NOMO-1 treated with dmso at 0.1 percent for 144 hours (cell line): Measurements from ENCODE around the gene SLC12A9.

Experiments used
- DNase-seq: peaks from one replicate; lab custom pipeline; 2025; ENCODE audit not compliant: unreplicated experiment; lab: John Stamatoyannopoulos, UW

Gene SLC12A9

DNA sequence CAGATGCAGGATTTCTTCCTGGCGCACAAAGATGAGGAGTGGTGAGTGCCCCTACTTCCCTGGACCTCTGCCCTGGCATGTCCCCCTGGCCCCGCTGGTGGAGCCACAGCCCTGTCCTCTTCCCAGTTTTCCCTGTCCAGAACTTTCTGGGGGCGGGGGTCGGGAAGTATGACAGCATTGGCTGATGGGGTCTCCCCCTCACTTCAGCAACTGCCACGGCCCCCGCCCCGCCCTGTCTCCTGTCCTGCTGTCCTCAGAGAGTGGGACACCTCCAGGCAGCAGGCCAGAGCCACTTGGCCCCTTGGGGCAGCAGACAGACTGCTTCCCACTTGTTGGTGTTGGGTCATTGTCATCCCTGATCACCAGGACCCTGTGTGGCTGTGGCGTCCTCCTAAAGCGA, 29.7 kb downstream of the SLC12A9 start:
- no peak for DNase-seq

DNA sequence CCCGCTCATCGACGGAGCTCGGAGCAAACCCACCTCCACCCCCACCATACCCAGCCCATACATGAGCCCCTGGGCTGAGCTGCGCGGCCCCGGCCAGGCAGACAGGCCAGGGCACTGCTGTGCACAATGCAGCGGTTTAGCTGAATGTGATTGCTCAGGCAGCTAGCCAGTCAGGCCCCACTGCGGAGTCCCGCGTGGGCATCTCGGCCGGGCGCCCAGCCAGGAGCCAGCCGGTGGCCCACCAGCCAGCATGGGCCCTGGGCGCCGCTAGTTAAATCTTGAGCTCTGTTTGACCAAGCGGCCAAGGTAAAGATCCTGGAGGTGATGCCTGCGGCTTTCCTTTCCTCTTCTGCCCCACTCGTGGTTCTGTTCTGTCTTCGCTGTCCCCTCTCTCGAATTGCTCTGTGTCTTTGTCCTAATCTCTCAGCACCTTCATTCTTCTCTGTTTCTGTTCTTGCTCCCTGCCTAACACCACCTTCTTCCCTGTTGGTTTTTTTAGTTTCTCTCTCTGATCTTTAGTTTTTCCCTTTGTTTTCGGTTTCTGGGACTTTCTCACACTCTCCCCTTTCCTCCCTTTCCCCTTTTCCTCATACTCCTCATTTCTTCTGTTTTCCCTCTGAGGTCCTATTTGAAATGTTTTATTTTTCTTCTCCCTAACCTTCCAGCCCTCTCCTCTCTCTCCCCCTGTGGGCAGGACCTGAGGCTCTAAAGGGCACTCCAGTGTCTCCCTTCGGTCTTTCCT, 30.4 kb downstream of the SLC12A9 start:
- no peak for DNase-seq

DNA sequence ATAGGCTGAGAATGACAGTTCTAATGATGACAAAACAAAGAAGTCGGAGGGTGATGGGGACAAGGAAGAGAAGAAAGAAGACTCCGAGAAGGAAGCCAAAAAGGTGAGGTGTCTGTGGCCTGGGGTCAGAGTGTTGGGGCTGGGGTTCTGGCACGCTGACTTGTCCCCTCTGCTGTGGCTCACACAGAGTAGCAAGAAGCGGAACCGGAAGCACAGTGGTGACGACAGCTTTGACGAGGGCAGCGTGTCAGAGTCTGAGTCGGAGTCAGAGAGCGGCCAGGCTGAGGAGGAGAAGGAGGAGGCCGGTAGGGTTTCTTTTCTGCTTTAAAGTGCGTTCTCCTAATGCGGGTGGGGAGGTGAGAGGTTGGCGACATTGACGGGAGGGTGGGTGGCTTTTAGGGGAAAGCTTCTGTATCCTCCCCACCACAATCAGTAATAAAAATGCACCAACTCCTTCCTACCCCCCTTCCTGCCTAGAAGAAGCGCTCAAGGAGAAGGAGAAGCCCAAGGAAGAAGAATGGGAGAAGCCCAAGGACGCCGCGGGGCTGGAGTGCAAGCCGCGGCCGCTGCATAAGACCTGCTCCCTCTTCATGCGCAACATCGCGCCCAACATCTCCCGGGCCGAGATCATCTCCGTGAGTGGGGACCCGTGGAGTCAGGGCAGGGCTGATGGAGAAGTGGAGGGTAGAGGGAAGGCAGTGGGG, 32.4 kb downstream of the SLC12A9 start:
- peak; percentile 68 for DNase-seq

DNA sequence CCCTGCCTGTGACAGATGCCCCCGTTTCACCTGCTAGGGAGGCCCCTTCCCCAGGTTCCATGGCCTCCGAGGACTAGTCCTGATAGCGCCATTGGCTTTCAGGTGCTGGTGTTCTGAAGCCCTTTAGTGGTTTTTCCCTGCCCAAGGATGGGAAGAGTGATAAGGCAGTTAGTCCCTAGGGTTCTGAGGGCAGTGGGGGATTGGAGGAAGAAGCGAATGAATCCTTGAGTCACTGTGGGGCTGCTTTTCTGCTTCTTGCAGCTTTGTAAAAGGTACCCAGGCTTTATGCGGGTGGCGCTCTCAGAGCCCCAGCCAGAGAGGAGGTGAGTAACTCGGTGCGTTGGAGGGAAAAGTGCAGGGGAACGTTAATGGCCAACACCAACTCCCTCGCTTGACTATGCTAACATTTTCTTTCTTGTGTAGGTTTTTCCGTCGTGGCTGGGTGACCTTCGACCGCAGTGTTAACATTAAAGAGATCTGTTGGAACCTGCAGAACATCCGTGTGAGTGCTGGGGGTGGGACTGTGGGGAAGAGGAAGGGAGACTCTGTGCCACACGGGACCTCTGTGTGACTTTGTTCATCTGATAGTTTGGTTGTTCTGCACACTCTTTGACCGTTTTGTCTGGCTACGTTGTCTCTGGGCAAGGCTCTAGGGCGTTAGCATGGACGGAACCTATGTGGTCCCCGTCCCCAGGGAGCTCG, 33.1 kb downstream of the SLC12A9 start:
- DNase-seq, result no peak

DNA sequence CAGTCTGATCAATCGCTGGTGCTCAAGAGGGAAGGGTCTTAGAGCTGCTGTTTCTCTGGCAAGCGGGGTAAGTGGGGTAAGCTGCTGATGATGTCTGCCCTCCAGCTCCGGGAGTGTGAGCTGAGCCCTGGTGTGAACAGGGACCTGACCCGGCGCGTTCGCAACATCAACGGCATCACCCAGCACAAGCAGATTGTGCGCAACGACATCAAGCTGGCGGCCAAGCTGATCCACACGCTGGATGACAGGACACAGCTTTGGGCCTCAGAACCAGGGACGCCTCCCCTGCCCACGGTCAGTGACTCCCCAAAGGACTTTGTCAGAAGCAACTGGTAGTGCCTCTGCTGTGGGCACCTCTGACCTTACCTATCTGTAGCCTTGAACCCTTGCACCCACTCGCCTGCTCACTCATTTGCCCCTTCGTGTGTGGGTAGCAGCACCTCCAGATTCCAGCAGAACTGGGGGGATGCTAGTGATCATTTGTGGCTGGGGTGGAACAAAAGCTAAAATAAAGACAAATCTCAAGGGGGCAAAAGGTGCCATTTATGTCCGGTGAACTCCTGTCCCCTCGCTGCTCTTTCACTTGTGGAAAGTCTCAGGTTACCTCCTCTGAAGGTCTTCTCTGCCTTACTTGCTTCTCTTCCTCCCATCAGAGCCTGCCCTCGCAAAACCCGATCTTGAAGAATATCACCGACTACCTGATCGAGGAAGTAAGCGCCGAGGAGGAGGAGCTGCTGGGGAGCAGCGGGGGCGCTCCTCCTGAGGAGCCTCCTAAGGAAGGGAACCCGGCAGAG, 33.8 kb downstream of the SLC12A9 start:
- DNase-seq, result no peak

DNA sequence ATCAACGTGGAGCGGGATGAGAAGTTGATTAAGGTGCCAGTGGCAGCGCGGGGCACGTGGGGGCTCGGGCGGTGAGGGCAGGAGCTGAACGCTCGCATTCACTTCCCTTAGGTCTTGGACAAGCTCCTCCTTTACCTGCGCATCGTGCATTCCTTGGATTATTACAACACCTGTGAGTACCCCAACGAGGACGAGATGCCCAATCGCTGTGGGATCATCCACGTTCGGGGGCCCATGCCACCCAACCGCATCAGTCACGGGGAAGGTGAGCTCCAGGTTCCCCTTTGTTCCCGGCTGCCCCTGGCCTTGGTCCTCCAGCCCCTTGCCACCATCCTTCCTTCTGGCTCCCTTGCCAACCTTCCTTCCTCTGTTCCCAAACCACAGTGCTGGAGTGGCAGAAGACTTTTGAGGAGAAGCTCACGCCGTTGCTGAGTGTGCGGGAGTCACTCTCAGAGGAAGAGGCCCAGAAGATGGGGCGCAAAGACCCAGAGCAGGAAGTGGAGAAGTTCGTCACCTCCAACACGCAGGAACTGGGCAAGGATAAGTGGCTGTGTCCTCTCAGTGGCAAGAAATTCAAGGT, 34.5 kb downstream of the SLC12A9 start:
- peak; percentile 81 for DNase-seq

DNA sequence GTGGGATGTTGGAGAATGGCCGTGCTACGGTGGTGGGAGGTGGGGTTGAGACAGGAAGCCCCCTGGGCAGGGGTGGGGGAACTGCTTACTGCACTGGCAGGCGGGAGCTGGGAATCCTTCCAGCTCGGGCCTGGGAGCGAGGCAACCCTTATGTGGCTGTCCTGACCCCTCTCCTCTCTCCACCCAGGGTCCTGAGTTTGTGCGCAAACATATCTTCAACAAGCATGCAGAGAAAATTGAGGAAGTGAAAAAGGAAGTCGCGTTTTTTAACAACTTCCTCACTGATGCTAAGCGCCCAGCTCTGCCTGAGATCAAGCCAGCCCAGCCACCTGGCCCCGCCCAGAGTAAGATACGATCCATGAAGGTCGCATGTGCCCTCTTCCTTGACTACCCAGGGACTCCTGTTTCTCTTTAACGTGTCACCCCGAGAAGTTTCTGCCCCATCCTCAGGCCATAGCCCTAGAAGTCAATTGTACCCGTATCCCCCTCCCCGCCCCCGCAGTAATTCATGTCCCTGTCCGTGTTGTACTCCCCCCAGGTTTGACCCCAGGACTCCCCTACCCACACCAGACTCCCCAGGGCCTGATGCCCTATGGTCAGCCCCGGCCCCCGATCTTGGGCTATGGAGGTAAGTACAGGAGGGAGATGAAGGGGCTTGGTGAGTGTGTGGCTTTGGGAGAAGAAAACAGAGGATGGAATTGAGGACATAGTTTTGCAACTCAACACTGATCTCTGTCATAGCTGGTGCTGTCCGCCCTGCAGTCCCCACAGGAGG, 35.2 kb downstream of the SLC12A9 start:
- DNase-seq, result peak; percentile 93

DNA sequence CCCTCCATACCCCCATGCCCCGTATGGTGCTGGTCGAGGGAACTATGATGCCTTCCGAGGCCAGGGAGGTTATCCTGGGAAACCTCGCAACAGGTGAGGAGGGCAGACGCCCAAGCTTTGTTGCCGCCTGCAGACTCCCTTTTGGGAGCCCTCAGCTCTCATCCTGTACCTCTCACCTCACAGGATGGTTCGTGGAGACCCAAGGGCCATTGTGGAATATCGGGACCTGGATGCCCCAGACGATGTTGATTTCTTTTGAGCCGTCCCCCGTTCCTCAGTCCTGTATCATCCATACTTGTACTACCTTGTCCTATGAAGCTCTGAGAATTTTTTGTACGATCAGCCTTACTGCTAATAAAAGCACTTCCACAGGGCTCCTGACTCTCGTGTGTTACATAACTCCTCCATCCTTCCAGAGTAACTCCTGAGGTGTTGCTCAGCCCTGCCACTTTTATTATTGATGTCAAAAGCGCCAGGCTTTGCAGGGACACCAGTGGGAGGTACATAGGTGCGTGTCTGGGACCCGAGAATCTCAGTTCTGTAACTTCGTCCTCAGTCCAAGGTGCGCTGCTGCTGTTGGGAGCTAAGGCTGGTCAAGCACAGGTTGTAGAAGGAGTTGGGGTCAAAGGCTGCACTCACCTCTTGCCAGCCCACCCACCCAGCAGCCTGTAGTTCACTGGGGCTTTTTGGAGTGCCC, 35.9 kb downstream of the SLC12A9 start:
- DNase-seq, result no peak

DNA sequence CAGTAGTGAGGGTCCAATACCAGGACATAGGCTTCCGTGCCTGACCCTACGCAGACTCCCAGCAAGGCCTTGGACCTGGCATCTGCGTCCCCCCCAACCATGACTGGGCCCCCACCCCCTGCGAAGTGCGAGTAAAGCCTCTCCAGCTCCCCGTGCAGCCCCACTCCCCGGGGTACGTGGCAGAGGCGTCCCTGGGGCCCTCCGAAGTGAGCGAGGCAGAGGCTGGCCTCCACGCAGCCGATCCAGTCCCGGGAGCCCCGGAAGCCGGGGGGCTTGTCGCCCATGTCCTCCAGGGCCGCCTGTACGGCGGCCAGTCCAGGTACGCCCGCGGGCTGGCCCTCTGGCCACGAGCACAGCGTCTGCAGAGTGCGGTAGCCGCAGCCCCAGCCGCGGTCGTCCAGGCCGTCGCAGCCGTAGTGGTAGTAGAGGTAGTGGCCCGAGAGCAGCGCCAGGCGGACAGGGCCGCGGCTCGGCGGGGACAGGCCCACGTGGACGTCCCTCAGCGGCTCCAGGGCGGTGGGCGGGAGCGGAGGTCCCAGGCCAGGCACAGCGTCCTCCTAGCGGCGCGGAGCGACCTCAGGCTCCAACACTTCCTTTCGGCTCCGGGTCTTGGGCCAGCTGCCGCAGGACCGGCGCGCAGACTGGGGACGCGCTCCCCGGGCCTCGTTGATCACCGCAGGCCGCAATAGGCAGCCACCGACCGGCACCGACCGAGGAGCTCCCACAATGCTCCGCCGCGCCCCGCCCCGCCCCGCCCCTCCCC, 36.7 kb downstream of the SLC12A9 start, which contains the start of gene UFSP1:
Gene UFSP1, minus strand, starts transcription at position 728 of the 763 bp plus-strand sequence. Its CDS starts 444 bp downstream, at position 284.
- no peak for DNase-seq

DNA sequence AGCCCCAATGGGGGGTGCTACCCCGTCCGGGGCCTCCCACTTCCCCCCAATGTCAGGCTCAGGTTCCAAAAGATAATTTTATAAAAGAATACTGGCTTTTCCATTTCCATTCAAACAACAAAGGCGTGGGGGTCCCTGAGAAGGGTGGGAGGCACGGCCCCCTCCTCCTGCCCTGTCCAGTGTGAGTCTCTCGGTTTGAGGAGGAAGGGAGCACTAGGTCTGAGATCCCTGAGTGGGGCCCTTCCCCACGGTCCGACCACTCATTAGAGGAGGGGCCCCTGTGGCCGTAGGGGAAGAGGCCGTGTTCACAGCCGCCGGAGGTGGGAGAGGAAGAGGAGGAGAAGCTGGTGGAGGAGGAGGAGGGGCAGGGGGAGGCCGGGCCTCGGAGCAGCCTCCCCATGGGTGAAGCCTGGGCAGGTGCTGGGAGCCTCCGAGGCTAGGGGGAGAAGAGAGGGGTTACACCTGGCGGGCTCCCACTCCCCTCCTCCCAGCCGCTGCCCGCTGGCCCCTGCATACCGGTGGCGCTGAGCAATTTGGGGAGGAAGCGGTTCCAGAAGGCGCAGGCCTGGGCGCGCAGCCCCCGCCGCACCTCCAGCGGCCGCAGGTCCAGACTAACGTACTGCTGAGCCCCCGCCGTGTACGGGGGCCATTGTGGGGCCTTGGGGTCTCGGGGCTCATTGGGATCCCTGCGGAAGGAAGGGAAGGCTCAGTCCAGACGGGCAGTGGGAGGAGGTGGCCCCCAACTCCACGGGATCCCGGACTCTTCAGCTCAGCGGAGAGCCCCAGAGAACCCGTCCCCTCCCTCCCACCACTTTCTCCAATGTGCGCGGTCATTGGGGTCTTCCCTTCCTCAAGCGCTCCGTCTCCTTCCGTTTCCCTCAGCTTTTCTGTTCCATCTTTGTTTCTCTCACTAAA, 38.4 kb downstream of the SLC12A9 start:
- DNase-seq, result no peak

DNA sequence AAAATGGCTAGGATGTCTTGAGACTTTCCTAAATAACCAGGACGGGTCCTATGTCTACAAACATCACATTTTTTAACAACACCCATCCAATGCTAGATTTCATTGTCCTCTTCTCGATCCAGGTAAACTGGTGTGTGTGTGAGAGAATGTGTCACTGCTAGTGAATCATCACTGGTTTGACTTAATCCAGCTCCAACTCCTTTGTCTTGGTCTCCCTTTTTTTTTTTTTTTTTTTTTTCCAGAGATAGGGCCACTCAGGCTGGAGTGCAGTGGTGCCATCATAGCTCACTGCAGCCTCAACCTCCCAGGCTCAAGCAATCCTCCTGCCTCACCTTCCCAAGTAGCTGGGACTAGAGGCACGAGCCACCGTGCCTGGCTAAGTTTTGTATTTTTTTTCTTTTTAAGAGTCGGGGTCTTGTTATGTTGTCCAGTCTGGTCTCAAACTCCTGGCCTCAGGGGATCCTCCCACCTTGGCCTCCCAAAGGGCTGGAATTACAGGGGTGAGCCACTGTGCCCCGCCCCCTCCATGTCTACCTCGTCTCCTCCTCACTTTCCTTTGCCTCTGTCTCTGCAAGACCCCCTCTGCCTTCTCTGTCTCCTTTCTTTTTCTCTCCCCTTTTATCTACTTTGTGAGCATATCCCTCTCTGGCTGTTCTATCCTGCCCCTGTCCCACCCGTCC, 39.2 kb downstream of the SLC12A9 start:
- DNase-seq, result no peak

DNA sequence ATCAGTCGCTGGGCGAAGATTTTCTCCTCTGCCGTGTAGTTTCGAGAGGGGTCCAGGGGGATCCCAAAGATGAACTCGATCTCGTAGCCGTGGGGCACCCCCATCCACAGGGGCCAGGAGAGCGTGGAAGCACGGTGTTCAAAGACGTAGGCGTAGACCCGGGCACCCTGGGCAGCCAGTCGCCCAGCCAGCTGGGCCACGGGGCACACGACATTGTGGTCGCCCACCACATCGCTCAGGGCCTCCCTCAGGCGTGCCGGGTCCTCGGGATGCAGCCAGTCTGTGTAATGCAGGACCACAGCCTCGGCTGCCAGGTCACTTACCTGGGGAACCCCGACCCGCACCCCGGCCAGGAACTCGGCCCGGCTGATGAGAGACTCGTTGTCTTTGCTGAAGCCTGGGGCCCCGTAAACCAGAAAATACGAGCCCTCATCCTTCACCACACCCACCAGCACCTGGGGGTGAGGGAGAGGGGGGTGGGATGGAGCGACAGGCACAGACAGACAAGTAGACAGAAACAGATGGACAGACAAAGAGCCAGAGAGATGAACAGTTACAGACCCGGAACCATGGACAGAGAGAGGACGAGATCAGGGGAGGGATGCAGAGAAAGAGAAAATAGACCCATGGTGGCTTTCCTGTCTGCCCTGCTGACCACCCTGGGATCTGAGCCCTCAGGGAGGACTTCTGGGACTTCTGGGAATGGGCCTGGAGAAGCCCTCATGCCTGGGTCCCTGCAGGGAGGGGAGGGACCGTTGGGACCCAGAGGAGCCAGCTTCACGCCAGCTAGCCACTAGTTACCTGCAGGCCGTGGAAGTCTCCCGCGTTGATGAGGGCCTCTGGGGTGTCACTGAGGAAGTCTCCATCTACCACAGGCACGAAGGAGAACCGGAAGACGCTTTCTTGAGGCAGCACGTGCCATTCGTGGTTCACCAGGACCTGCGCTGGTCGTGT, 40.1 kb downstream of the SLC12A9 start:
- no peak for DNase-seq

DNA sequence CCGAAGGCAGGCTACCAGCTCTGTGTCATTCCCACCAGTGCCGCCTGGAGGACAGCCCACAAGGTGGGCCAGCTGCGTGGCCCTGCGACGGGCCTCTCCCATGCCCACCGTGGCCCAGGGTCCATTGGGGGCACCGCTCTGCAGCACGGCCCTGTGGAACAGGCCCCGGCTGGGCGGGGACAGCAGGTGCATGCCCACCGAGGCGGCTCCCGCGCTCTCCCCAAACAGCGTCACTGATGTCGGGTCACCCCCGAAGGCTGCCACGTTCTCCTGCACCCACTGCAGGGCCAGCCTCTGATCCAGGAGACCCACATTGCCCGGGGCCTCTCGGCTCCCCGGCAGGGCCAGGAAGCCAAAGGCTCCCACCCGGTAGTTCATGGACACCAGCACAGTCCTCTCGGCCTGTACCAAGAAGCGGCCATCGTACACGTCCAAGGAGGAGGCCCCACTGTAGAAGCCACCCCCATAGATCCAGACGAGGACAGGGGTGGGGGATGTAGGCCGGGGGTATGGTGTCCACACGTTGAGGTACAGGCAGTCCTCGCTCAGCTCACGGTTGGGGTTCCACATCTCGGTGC, 40.9 kb downstream of the SLC12A9 start:
- no peak for DNase-seq

DNA sequence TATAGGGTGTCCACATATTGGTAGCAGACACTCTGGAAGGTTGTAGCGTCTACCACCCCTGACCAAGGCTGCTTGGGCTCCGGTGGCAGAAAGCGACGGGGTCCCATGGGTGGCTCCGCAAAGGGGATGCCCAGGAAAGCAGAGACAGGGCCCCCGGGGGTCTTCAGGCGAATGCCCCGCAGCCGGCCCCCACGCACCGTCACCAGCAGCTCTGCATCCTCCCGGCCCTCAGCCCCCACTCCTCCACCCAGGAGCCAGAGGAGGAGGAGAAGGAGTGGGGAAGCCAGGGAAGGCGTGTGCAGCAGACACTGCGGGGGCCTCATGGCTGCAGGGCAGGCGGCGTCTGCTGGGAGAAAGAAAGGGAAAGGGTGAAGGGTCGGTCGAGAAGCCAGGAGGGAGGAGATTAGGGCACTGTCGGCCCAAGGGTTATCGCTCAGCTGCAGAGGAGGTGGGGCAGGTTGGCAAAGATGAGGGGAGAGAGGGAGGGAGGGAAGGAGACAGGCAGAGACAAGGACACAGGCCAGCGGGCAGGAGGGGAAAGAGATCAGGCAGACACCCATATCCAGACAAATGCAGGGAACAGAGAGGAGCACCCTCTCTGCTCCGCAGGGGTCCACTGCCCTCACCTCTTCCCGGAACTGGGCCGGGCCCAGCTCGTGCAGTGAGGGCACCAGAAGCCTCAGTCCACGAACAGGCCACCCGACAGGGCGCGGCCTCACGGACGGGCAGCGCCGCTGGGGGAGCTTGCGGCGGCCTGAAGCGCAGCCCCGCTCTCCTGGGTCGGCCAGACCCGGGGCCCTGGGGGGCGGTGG, 41.6 kb downstream of the SLC12A9 start:
- DNase-seq, result no peak
